ENCODE data around the gene DLG3.

DLG3 gene

DNA sequence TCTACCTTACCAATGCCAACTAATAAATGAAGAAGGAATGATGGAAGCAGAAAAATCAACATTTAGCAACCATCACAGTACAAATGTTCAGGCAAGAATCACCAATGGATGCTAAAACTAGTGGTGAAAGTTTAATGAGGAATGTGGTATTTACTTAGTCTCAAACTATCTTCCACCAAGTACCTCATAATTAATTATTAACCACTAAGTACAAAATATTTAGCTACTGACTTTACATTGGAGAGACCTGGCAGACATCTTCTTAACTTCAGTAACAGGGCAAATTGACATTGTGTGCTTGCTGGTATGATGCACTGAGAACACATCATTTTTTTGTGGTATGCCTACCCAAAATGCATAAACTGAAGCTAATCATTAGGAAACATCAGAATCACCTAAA is 82.4 kb downstream of the DLG3 start:
- no peak for DNase-seq

DNA sequence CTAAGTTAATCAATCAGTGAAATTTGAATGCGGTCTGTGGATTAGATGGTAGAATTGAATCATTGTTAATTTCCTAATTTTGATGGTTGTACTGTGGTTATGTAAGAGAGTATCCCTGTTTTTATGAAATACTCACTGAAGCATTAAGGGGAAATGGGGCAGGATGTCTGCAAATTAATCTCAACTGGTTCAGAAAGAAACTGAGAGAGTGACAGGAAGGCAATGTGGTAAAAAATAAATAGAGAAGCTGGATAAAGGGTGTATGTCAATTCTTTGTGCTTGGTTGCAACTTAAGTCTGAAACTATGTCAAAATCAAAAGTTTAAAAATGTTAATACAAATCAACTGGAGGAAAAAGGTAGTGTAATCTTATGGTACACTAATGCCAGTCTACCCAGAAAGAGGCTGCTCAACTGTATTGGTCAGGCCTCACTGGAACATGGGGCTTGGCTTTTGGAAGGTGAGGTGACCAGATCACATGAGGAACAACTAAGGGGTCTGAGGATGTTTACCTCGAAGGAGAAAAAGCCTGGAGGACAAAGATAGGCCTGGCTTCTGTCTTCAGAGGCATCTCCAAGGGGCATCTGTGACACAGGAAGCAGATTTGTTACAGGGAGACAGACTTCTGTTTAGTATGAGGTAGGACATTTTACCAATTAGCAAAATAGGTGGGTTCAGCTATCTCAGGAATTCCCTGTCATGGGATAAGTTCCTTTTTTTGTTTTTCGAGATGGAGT is 83.1 kb downstream of the DLG3 start:
- DNase-seq, result no peak

DNA sequence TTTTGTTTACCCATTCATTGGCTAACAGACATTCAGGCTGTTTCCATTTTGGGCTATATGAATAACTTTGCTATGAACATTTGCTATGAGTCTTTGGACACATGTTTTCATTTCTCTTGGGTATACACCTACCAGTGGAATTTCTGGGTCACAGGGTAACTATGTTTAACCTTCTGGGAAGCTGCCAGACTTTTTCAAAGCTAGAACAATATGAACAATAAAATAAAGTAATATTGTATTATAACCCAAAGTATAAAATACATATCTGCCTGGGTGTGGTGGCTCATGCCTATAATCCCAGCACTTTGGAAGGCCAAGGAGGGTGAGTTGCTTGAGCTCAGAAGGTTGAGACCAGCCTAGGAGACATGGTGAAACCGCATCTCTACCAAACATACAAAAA is 90.6 kb downstream of the DLG3 start:
- no peak for DNase-seq

DNA sequence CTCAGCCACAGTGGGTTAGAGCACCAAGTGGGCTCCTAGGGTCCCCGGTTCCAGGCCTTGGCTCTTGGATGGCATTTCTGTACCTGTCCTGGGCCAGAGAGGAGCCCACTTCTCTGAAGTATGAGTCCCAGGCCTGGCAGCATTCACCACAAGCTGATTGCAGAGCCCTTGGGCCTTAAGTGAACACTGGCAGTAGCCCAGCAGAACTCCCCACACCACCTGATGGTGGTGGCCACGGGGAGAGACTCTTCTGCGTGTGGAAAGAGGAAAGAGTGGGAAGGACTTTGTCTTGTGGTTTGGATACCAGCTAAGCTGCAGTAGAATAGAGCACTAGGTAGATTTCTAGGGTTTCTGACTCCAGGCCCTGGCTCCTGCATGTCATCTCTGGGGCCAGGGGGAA is 104.8 kb downstream of the DLG3 start:
- DNase-seq, result no peak

DNA sequence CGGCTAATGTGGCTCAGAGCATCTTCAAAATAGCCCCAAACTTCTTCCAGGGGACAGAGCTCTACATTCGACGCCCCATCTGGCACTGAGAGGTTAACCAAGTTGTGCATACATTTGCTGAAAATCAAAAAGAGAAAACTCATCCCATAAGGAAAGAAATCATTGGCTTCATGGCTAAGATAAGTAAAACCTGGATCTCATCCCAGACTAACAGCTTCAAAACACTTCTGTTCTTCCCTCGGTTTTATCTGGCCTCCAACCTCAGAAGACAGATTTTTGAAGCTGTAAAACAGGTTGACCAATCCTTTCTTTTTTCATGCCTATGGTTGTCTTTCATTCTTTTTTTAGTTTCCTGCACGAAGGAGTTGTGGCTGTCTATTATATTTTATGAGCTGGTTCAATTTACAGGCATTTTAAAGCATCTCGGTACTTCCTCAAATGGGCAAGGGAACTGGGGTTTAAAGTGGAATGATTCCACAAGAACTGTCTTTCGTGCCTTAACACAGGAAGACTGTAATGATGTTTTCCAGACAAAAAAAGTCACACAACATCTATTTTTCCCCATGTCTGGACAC is 107.6 kb downstream of the DLG3 start:
- no peak for DNase-seq

DNA sequence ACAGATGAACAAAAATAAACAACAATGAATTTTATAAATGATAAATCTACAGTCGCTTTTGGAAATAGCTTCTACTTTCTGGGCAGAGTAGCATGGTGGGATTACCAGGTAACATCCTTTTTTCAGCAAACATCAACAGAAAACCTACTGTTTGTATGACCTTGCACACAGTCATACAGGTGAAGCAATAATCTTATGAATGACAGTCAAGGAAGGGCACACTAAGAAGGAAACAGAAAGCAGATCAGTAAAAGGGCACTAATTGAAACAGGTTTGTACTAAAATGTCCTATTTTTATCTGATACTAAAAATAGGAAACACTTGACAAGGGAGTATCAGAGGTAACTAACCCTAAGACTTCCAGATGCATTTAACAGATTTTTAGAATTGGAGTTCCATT is 108.9 kb downstream of the DLG3 start:
- DNase-seq, result no peak

DNA sequence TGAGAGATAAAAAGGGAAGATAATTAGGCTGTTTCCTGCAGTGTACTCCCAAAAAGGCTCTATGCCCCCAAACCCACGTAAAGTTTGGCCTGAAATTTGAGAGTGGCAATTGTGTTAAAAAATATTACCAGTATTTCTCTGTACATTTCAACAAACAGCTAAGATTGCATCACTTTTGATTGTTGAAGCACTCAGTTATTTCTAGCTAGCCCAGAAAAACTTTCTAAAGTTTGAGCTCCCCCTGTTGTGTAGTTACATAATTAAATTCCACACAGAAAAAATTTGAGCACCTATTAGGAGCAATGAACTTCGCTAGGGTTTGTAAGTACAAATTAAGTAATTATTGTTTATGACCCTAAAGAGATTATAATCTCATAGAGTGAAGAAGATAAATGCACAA is 109.4 kb downstream of the DLG3 start:
- DNase-seq, result no peak

DNA sequence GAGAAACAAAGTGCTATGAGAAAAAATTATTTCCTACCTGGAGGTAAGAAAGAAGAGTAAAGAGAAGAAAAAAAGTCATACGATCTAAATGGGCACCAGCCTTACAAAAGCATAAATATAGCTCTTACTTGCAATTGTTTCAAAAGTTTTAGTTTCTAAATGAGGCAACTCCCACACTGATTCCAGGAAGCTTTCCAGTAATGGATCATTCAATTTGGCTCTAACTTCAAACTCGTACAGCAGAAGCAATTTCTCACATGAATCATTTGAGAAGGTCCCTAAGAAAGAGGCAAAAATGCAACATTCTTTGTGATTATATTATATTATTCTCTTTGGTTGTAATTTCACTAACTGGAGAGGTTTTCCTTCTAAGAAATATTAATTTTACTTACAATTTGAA is 109.9 kb downstream of the DLG3 start:
- DNase-seq, result no peak

DNA sequence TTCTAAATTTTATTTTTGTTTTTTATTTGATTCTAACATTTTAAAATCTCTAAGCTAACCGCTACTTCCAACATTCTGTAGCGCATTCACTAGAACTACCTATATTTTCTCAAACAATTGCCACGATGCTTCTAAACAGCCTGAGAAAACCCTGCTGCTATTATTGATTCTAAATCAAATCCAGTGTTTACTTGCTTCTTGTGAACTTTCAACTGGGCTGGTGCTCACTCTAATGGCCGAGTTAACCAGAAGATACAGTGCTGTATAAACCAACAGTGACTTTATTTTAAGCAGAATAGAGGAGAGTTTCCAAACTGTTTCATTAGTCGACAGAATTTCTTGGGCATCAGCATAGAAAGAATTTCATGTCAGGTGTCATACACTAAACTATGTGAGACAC is 110.3 kb downstream of the DLG3 start:
- DNase-seq, result no peak
